Adrenal gland (tissue), 12 donors: ENCODE results near the gene MESP2. TPM values are rescaled to one million over a fixed set of nuclear protein-coding genes. Genes with fewer than 3 reads are reported as not detected.
A peak's percentile ranks its signal among the peaks of the same experiment; 100 is the strongest.

Experiments
- DNase-seq, 7 donors: peaks; one replicate each; pipeline ENCODE4 v3.0.0-alpha.2; 2019 to 2020
- H3K27ac ChIP-seq, 5 donors: fragments of 200-600 bp; sonication (generic) in 4 of 5; 1 replicate in 3 of 5; 2 replicates in 2 of 5; pipeline versions ENCODE4 v1.5.1 to v1.8.0; 2016 to 2020; ENCODE audit warnings: mild to moderate bottlenecking in 1 of 5
- H3K27me3 ChIP-seq: fragments of 200-600 bp; 2 replicates; pipeline ENCODE4 v1.8.0; 2021
- H3K36me3 ChIP-seq, 2 donors: fragments of 200-600 bp; replicated peaks in 1 of 2; 1 replicate in 1 of 2; 2 replicates in 1 of 2; pipeline versions ENCODE4 v1.5.1 to v1.8.0; 2018 to 2022
- H3K4me1 ChIP-seq, 2 donors: fragments of 200-600 bp; replicated peaks in 1 of 2; 1 replicate in 1 of 2; 2 replicates in 1 of 2; pipeline versions ENCODE4 v1.5.1 to v1.8.0; 2018 to 2021
- H3K4me3 ChIP-seq, 4 donors: fragments of 200-600 bp; sonication (generic) in 3 of 4; one replicate each; pipeline ENCODE4 v1.5.1; 2016 to 2018
- H3K9me3 ChIP-seq, 3 donors: fragments of 200-600 bp; sonication (generic) in 1 of 3; replicated peaks in 1 of 3; 1 replicate in 2 of 3; 2 replicates in 1 of 3; pipeline versions ENCODE4 v1.5.1 to v1.8.0; 2016 to 2021
- POLR2A ChIP-seq, 2 donors: fragments of 450-650 bp; IDR thresholded peaks; one replicate each; pipeline ENCODE4 v1.6.1; 2017; ENCODE audit warnings: antibody characterized with exemption in 2 of 2, mild to moderate bottlenecking in 2 of 2, moderate library complexity in 1 of 2
- WGBS, 4 donors: extraction: QIAGEN DNeasy Blood & Tissue Kit in 2 of 4; methylation state at CpG; one replicate each; pipeline versions ENCODE4 v1.1.5 to v1.1.7; 2013 to 2017; 5-methylcytosine and 5-hydroxymethylcytosine counted together
- intact Hi-C, 2 donors: fragments of 100-400 bp; cut with DNase I; formaldehyde crosslinking; loops; one replicate each; pipeline versions ENCODE4 v1.14.1 to v1.15.0; 2022 to 2023
- polyA plus RNA-seq, 3 donors: library from polyadenylated mRNA; stranded (reverse); fragments of 200-250 nt in 2 of 3; fragments of 350-450 nt in 1 of 3; fragmentation: Illumina TruSeq in 1 of 3; extraction: RNeasy Lipid Tissue Mini Kit (QIAGEN cat#74804) in 1 of 3; gene quantifications; one replicate each; pipeline ENCODE4 v1.2.3, GENCODE V29; 2013 to 2014
- total RNA-seq, 9 donors: library from RNA; depleted of rRNA in 4 of 9; stranded (reverse); fragments of >200 nt in 4 of 9; fragments of 120-200 nt in 1 of 9; fragmentation: NEBNext Ultra II Directional in 1 of 9; extraction: Animal tissue kit (Norgen Biotek cat#: 25700) in 1 of 9; gene quantifications; one replicate each; pipeline versions ENCODE4 v1.1.0 to v1.2.4, GENCODE V29; 2013 to 2023
- TF ChIP-seq, protein P1 (sequence below), 6 experiments: fragments of 450-650 bp in 4 of 6; fragments of 200-600 bp in 2 of 6; sonication (generic) in 1 of 6; IDR thresholded peaks; 1 replicate in 5 of 6; 2 replicates in 1 of 6; pipeline versions ENCODE4 v1.5.1 to v1.8.0; 2016 to 2021; ENCODE audit warnings: antibody characterized with exemption in 6 of 6, mild to moderate bottlenecking in 2 of 6, moderate library complexity in 1 of 6
- donor health status: healthy with polysubstance abuse.
- donor health status: Bipolar disorder and iron deficiency.
- donor health status: DM: yes; HTN: yes; CAD: no.
- donor health status: DM: no; HTN: no; CAD: no.
- donor health status: DM: no; HTN: no; CAD: no.
- donor health status: DM: yes; HTN: yes; CAD: no.

Gene MESP2
- total and polyA plus RNA-seq, 12 donors: 0.34 to 1.7 (median 0.55) TPM; not detected in 3

- no peaks in the 10 kb centered on the region for H3K4me1 ChIP-seq
- H3K9me3 ChIP-seq: no peaks in the 10 kb centered on the region
- no peak overlapping the region for H3K4me3 ChIP-seq
- DNase-seq: no peak
- no peak for TF ChIP-seq POLR2A (IDR thresholded peaks at IDR 0.05)
- TF ChIP-seq, protein P1, sequence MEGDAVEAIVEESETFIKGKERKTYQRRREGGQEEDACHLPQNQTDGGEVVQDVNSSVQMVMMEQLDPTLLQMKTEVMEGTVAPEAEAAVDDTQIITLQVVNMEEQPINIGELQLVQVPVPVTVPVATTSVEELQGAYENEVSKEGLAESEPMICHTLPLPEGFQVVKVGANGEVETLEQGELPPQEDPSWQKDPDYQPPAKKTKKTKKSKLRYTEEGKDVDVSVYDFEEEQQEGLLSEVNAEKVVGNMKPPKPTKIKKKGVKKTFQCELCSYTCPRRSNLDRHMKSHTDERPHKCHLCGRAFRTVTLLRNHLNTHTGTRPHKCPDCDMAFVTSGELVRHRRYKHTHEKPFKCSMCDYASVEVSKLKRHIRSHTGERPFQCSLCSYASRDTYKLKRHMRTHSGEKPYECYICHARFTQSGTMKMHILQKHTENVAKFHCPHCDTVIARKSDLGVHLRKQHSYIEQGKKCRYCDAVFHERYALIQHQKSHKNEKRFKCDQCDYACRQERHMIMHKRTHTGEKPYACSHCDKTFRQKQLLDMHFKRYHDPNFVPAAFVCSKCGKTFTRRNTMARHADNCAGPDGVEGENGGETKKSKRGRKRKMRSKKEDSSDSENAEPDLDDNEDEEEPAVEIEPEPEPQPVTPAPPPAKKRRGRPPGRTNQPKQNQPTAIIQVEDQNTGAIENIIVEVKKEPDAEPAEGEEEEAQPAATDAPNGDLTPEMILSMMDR (IDR thresholded peaks at IDR 0.05): no peak
- intact Hi-C loops: no loop called here
- WGBS, 4 donors: 91 to 97% (median 93%) methylated on average over 16 to 22 of the region's 22 CpGs
- H3K27ac ChIP-seq: no peak overlapping the region
- H3K36me3 ChIP-seq: no peaks in the 10 kb centered on the region
- no peaks in the 10 kb centered on the region for H3K27me3 ChIP-seq
Measured at GRCh38 chr15:89792106-89792805, 16.1 kb downstream of the MESP2 start.

DNA sequence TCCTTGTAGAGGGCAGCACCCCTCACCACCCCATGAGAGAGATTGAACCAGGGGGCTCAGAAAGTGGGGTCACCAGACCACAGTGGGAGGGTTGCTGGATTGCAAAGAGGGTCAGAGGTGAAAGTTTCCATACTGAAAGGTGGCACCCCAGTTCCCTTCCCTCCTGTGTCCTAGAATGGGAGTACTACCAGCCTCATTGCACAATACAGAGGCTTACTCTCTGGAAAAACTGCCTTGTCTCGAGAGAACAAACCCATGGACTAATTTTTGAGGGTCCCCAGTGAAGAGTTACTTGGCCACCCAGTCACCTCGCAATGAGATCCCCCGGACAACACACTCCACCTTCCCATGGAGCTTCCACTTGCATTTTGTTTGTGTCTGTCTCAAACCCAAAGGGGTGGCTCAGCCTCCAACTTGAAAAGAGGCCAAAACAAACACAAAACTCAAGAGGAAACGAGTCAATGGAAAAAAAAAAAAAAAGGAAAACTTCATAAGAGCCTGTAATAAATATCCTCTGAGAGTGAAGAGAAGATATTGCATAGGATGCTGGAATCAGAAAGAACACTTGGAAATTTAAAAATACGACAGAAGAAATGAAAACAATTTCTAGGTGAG lies 18.6 kb downstream of the MESP2 start:
- Histone ChIP-seq H3K36me3 (no peaks in the 10 kb centered on the region), H3K27ac (peak overlapping the region in 2 of 5 donors; percentile 26 to 44), H3K4me1 (no peaks in the 10 kb centered on the region), H3K9me3 (no peaks in the 10 kb centered on the region), H3K4me3 (no peak overlapping the region), H3K27me3 (no peaks in the 10 kb centered on the region)
- no peak for DNase-seq
- intact Hi-C loops: no loop called here
- WGBS, 4 donors: 37 to 52% (median 42%) methylated on average over 5 of the region's 5 CpGs
- TF ChIP-seq, protein P1 (IDR thresholded peaks at IDR 0.05): no peak
- no peak for TF ChIP-seq POLR2A (IDR thresholded peaks at IDR 0.05)

- H3K36me3 ChIP-seq: no peaks in the 10 kb centered on the region
- no peak overlapping the region for H3K4me3 ChIP-seq
- H3K27me3 ChIP-seq: no peaks in the 10 kb centered on the region
- intact Hi-C loops: no loop called here
- H3K4me1 ChIP-seq: no peaks in the 10 kb centered on the region
- no peak overlapping the region for H3K27ac ChIP-seq
- no peaks in the 10 kb centered on the region for H3K9me3 ChIP-seq
- TF ChIP-seq, protein P1 (IDR thresholded peaks at IDR 0.05): no peak
- DNase-seq: no peak
Measured at GRCh38 chr15:89795996-89796395, 19.9 kb downstream of the MESP2 start.

- no peaks in the 10 kb centered on the region for H3K9me3 ChIP-seq
- no peak for TF ChIP-seq POLR2A (IDR thresholded peaks at IDR 0.05)
- TF ChIP-seq, protein P1 (IDR thresholded peaks at IDR 0.05): no peak
- H3K4me3 ChIP-seq: no peak overlapping the region
- DNase-seq: no peak
- WGBS, 4 donors: 86 to 94% (median 90%) methylated on average over 4 of the region's 4 CpGs
- intact Hi-C loops: no loop called here
- H3K27me3 ChIP-seq: no peaks in the 10 kb centered on the region
- H3K4me1 ChIP-seq: no peaks in the 10 kb centered on the region
- no peak overlapping the region for H3K27ac ChIP-seq
- no peaks in the 10 kb centered on the region for H3K36me3 ChIP-seq
Measured at GRCh38 chr15:89797678-89798201, 21.6 kb downstream of the MESP2 start.
